Stimulated activated CD4-positive, alpha-beta T cell treated with anti-CD3 and anti-CD28 coated beads, TNF-alpha, amount 100 ng/mL, for 1 hour (primary cell): ENCODE measurements around the gene KIF2C.
A peak's percentile ranks its signal among the peaks of the same experiment; 100 is the strongest.

ENCODE experiments used
- DNase-seq, 3 donors: peaks; one replicate each; pipeline ENCODE4 v3.0.0-alpha.2; 2020; ENCODE audit warnings: low read depth in 3 of 3, low spot score in 1 of 3

Gene KIF2C

GRCh38 chr1:44775078-44775929 lies 35.7 kb downstream of the KIF2C start, which contains the start of gene RPS8:
Gene RPS8 (plus strand): TSS chr1:44775540. CDS start chr1:44775597, 57 bp downstream.
- DNase-seq: peak; percentile 74 to 77 (median 76)

GRCh38 chr1:44775930-44776729 lies 36.5 kb downstream of the KIF2C start:
- peak in 1 of 3 donors; percentile 39 for DNase-seq

GRCh38 chr1:44776730-44777068 lies 37.1 kb downstream of the KIF2C start:
- no peak for DNase-seq

DNA sequence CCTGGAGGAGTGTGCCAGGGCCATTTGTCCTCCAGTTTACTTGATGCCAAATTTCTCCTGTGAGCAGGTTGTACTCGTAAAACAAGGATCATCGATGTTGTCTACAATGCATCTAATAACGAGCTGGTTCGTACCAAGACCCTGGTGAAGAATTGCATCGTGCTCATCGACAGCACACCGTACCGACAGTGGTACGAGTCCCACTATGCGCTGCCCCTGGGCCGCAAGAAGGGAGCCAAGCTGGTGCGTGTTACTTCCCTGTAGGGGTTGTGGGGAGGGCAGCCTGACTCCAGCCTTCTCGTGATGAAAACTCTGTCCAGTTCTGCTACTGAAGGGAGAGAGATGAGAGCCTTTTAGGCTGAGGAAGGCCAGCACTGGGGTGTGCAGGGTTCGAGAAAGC lies 37.9 kb downstream of the KIF2C start:
- no peak for DNase-seq

- no peak for DNase-seq
Measured at GRCh38 chr1:44777969-44778635, 38.5 kb downstream of the KIF2C start.

- DNase-seq: no peak
Measured at GRCh38 chr1:44778705-44779576, 39.3 kb downstream of the KIF2C start.

GRCh38 chr1:44780583-44781121 lies 41.0 kb downstream of the KIF2C start:
- no peak for DNase-seq

GRCh38 chr1:44783697-44784093 lies 44.1 kb downstream of the KIF2C start:
- no peak for DNase-seq

DNA sequence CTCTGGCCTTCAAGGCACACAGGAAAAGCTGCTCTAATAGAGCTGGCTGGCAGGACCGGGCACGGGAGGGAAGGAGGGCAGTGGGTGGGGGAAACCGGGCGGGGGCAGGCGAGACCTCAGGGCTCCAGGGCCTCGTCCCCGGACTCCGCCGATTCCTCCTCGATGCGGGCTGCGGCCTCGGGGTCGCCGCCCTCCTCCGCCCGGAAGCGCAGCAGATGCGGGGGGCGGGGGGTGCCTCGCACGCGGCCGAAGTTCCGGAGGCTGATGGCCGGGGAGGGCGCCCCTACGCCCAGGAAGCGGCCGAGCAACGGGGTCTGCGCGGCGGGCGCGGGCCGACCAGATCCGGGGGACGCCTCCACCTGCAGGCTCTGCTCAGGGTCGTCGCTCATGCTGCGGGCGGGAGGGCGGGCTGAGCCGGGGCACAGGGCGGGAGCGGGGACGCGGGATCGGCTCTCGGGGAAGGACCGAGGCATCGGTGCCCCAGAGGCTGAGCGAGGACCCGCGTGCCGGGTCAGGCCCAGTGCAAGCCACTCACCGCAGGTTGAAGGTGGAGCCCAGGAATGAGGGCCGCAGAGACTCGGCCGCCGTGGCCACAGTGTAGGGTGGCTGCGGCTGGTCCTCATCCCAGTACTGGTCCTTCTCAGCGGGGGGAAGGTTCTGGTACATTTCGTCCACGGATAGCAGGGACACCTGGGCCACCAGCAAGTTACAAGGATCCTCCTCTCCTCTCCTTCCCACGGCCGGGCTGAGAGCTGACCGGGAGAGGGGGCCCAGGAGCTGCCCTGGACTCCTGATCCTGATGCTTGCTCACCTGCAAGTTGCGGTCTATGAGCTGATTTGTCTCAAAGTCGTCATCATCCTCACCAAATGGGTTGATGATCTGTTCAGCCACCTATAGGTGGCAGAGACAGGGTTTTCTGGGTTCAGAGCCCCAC lies 44.7 kb downstream of the KIF2C start:
- no peak for DNase-seq

- DNase-seq: no peak
Measured at GRCh38 chr1:44785029-44785380, 45.4 kb downstream of the KIF2C start.

- no peak for DNase-seq
Measured at GRCh38 chr1:44785501-44786137, 46.0 kb downstream of the KIF2C start.

- peak in 2 of 3 donors; percentile 64 to 75 for DNase-seq
Measured at GRCh38 chr1:44786138-44786840, 46.7 kb downstream of the KIF2C start.

DNA sequence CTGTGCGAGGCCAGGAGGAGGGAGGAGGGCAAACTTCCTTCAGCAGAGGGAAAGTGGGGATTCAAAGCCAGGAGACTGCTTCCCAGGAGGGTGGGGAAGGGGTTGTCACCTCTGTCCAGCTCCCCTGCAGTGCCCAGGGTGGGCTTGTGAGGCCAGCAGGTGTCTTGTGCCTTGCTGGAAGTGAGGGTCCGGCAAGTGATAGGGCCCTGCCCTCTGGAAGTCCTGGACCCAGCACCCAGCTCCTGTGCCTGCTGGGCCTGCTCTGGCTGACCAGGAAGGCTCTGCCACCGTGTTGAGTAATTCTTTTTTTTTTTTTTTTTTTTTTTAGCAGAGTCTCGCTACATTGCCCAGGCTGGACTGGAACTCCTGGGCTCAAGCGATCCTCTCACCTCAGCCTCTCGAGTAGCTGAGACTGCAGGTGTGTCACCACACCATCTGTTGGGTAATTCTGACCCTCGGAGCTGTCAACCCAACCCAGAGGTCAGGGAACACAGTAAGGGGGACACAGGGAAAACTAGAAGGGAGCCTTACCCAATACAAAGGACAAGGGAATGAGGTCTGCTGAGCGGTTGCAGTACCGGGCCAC lies 47.3 kb downstream of the KIF2C start:
- no peak for DNase-seq

DNA sequence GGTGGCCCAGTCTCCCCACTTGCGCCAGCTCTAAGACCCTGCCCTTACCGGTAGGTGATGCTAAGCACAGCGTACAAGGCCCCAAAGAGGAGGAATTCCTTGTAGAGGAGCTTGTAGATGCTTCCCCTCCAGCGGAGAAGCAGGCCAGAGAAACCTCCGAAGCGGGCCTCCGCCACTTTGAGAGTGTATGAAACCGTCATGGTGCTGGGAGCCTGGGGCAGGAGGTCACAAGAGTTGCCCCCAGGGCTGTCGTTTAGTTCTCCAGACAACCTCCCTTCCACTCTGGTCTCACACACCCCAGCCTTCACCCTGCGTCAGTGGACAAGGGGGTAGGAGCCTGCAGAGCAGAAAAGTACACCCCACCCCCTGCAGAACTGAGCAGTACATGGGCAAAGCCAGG lies 47.9 kb downstream of the KIF2C start:
- DNase-seq: no peak

DNA sequence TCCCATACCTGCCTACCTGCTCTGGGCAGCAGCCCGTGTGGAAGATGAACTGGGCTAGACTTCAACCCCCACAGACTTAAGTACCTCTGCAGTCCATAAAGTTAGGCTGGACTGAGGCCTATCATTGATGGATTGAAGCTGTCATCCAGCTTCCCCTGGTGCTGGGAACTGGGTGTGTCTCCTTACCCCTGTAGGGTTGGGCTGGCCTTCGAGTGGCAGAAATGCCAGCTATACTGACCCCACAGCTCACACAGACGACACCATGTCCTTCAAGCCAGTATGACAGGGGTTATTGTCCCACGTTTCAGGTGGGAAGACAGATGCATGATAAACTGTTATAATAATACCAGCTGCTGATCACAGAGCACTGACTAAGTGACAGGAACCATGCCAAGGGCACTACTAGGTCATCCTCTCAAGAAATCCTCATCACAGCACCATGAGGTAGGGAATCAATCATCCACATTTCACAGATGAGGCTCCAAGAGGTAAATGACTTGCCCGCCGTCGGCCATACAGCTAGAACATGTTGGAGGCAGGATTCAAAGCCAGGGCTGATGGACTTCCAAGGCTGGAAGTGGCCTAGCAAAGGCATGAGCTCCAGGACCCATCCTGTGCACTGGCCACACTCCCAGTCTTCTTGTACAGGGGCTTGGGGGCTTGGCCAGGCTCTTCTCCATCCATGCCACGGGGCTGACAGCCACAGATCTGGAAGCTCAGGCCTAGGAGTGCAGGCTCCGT lies 48.7 kb downstream of the KIF2C start, which contains the start of gene BEST4:
Gene BEST4 (minus strand): TSS at position 51 of the 741 bp plus-strand sequence. CDS start 465 bp downstream, outside the sequence.
- DNase-seq: no peak

- DNase-seq: no peak
Measured at GRCh38 chr1:44790968-44791801, 51.5 kb downstream of the KIF2C start.
